HepG2 (cell line): ENCODE measurements around the gene ZFP69. TPM values are rescaled to one million over a fixed set of nuclear protein-coding genes. Genes with fewer than 3 reads are reported as not detected.

Source experiments
- ATF7-NPFF ChIP-seq: sonication (generic); formaldehyde crosslinking; IDR thresholded peaks from 2 replicates; pipeline ENCODE4 v1.8.1; 2023; ENCODE audit warnings: mild to moderate bottlenecking, low read depth, missing genetic modification reagents, moderate library complexity
- ELF4 ChIP-seq: sonication (generic); formaldehyde crosslinking; IDR thresholded peaks from 2 replicates; pipeline ENCODE4 v1.5.0; 2020; ENCODE audit warnings: missing genetic modification reagents, mild to moderate bottlenecking, moderate library complexity, borderline replicate concordance
- IRF2 ChIP-seq: IDR thresholded peaks from 2 replicates; pipeline ENCODE4 v1.6.1; 2018; ENCODE audit warnings: missing genetic modification reagents, missing compliant biosample characterization
- KLF12 ChIP-seq: sonication (generic); formaldehyde crosslinking; IDR thresholded peaks from 2 replicates; pipeline ENCODE4 v1.4.0; 2020; ENCODE audit warnings: missing genetic modification reagents, borderline replicate concordance
- NFKB2 ChIP-seq: sonication (generic); formaldehyde crosslinking; IDR thresholded peaks from 2 replicates; pipeline ENCODE4 v1.4.0; 2020; ENCODE audit warnings: missing genetic modification reagents, borderline replicate concordance
- RFXAP ChIP-seq: sonication (generic); formaldehyde crosslinking; IDR thresholded peaks from 2 replicates; pipeline ENCODE4 v1.4.0; 2020; ENCODE audit warnings: missing genetic modification reagents, borderline replicate concordance
- RNF2 ChIP-seq: fragments of 450-650 bp; conservative IDR thresholded peaks from 2 replicates; pipeline ENCODE4 v1.6.1; 2016; ENCODE audit warnings: low read depth
- SOX5 ChIP-seq: IDR thresholded peaks from 2 replicates; pipeline ENCODE4 v1.6.1; 2016; ENCODE audit warnings: borderline replicate concordance
- ZEB1 ChIP-seq: IDR thresholded peaks from 2 replicates; pipeline ENCODE4 v1.6.1; 2012; ENCODE audit warnings: mild to moderate bottlenecking, low read depth, inconsistent platforms; ENCODE audit not compliant: insufficient replicate concordance
- ZNF33B ChIP-seq: sonication (generic); formaldehyde crosslinking; IDR thresholded peaks from 2 replicates; pipeline ENCODE4 v1.5.1; 2020; ENCODE audit warnings: mild to moderate bottlenecking, missing genetic modification reagents
- ZNF350 ChIP-seq: sonication (generic); formaldehyde crosslinking; IDR thresholded peaks from 2 replicates; pipeline ENCODE4 v1.4.0; 2020; ENCODE audit warnings: mild to moderate bottlenecking, low read depth, missing genetic modification reagents, borderline replicate concordance
- polyA plus RNA-seq, 8 experiments: library from polyadenylated mRNA; depleted of rRNA in 3 of 8; stranded (reverse) in 7 of 8; unstranded in 1 of 8; fragments of >200 nt; fragmentation: Illumina TruSeq in 4 of 8; extraction: Trizol in 4 of 8; gene quantifications; 2 replicates each; pipeline versions ENCODE4 v1.2.1 to v1.2.3, GENCODE V29; 2011 to 2016; ENCODE audit warnings: low read depth in 4 of 8, missing spikeins in 1 of 8, mixed read lengths in 1 of 8; ENCODE audit not compliant: insufficient read depth in 1 of 8
- total RNA-seq, 5 experiments: library from RNA; depleted of rRNA; stranded (reverse); fragments of >200 nt; fragmentation: Illumina TruSeq; extraction: Trizol; gene quantifications; 2 replicates each; pipeline ENCODE4 v1.2.3, GENCODE V29; 2016; ENCODE audit warnings: low read depth in 1 of 5
- TF ChIP-seq, protein P1 (sequence below): sonication (generic); formaldehyde crosslinking; IDR thresholded peaks from 2 replicates; pipeline ENCODE4 v1.9.0; 2021; ENCODE audit warnings: missing genetic modification reagents, borderline replicate concordance
- TF ChIP-seq, protein P2 (sequence below): IDR thresholded peaks from 2 replicates; pipeline ENCODE4 v1.6.1; 2018; ENCODE audit warnings: missing genetic modification reagents
- TF ChIP-seq, protein P3 (sequence below): IDR thresholded peaks from 2 replicates; pipeline ENCODE4 v1.4.0; 2020; ENCODE audit warnings: mild to moderate bottlenecking, missing genetic modification reagents
- TF ChIP-seq, protein P4 (sequence below): sonication (generic); formaldehyde crosslinking; IDR thresholded peaks from 2 replicates; pipeline ENCODE4 v1.4.0; 2020; ENCODE audit warnings: missing genetic modification reagents, mild to moderate bottlenecking, borderline replicate concordance
- TF ChIP-seq, protein P5 (sequence below): sonication (generic); formaldehyde crosslinking; IDR thresholded peaks from 2 replicates; pipeline ENCODE4 v1.8.0; 2022; ENCODE audit warnings: missing genetic modification reagents, mild to moderate bottlenecking, borderline replicate concordance

The ZFP69 gene
- total and polyA plus RNA-seq, 2 of the 13 experiments (the other 11 are each of a cell fraction or from before 2014, with no cell fraction given) = 2.6 to 5.6 TPM

DNA sequence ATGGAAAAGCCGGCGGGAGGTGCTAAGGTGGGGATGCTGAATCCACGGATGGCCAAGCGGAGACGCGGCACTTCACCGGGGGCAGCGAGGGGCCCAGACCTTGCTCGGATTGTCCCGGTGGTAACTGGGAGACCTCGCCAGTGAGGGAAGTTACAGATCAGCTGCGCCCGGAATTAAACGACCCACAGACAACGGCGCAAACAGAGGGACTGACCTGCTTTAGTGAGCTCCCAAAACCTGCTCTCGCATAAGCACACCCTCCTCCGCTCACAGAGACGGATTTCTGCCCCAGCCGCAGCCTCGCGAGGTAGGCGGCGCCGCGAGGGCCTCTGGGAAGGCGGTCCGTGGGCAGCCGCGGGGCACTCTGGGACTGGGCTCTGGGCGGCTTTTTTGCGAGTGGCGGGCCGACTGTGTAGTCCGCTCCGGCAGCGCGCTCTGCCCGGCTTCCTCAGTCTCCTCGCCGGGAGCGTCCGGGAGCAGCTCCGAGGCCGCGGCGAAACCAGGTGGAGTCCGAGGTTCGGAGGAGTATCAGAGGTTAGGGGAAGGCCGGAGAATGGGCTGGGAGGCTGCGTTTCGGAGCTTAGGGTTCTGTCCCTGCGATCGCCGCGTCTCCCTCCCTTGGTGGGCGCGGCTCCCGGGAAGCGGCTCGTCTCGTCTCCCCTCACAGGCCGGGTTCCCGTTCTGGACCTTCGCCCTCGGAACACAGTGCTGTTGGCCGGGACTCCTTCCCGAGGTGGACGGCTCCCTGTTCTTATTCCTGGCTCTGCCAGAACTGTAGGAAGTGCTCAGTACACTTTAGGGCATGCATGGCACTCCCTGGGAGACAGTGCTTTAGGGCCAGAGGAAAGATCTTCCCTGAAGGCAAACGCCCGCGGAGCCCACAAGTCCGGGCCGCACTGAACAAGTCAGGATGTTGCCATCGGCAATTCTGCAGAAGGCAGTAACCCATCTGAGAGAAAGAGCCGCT is 31.6 kb downstream of the ZFP69 start, which contains the start of gene EXO5 (continued):
- no peak for TF ChIP-seq SOX5 (CRISPR knock-in tag)
- peak; percentile 56; the same call in 1 of the 2 replicates for TF ChIP-seq IRF2 (CRISPR knock-in tag)
- TF ChIP-seq, protein P1, sequence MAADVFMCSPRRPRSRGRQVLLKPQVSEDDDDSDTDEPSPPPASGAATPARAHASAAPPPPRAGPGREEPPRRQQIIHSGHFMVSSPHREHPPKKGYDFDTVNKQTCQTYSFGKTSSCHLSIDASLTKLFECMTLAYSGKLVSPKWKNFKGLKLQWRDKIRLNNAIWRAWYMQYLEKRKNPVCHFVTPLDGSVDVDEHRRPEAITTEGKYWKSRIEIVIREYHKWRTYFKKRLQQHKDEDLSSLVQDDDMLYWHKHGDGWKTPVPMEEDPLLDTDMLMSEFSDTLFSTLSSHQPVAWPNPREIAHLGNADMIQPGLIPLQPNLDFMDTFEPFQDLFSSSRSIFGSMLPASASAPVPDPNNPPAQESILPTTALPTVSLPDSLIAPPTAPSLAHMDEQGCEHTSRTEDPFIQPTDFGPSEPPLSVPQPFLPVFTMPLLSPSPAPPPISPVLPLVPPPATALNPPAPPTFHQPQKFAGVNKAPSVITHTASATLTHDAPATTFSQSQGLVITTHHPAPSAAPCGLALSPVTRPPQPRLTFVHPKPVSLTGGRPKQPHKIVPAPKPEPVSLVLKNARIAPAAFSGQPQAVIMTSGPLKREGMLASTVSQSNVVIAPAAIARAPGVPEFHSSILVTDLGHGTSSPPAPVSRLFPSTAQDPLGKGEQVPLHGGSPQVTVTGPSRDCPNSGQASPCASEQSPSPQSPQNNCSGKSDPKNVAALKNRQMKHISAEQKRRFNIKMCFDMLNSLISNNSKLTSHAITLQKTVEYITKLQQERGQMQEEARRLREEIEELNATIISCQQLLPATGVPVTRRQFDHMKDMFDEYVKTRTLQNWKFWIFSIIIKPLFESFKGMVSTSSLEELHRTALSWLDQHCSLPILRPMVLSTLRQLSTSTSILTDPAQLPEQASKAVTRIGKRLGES (CRISPR knock-in tag) = peak; percentile 71; the same call in 1 of the 2 replicates
- TF ChIP-seq KLF12 (CRISPR knock-in tag) = peak; percentile 89
- peak; percentile 96; the same call in 1 of the 2 replicates for TF ChIP-seq NFKB2 (CRISPR knock-in tag)
- peak; percentile 86 for TF ChIP-seq ATF7-NPFF (CRISPR knock-in tag)
- TF ChIP-seq, protein P2, sequence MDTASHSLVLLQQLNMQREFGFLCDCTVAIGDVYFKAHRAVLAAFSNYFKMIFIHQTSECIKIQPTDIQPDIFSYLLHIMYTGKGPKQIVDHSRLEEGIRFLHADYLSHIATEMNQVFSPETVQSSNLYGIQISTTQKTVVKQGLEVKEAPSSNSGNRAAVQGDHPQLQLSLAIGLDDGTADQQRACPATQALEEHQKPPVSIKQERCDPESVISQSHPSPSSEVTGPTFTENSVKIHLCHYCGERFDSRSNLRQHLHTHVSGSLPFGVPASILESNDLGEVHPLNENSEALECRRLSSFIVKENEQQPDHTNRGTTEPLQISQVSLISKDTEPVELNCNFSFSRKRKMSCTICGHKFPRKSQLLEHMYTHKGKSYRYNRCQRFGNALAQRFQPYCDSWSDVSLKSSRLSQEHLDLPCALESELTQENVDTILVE = peak; percentile 49; the same call in 1 of the 2 replicates
- TF ChIP-seq, protein P3, sequence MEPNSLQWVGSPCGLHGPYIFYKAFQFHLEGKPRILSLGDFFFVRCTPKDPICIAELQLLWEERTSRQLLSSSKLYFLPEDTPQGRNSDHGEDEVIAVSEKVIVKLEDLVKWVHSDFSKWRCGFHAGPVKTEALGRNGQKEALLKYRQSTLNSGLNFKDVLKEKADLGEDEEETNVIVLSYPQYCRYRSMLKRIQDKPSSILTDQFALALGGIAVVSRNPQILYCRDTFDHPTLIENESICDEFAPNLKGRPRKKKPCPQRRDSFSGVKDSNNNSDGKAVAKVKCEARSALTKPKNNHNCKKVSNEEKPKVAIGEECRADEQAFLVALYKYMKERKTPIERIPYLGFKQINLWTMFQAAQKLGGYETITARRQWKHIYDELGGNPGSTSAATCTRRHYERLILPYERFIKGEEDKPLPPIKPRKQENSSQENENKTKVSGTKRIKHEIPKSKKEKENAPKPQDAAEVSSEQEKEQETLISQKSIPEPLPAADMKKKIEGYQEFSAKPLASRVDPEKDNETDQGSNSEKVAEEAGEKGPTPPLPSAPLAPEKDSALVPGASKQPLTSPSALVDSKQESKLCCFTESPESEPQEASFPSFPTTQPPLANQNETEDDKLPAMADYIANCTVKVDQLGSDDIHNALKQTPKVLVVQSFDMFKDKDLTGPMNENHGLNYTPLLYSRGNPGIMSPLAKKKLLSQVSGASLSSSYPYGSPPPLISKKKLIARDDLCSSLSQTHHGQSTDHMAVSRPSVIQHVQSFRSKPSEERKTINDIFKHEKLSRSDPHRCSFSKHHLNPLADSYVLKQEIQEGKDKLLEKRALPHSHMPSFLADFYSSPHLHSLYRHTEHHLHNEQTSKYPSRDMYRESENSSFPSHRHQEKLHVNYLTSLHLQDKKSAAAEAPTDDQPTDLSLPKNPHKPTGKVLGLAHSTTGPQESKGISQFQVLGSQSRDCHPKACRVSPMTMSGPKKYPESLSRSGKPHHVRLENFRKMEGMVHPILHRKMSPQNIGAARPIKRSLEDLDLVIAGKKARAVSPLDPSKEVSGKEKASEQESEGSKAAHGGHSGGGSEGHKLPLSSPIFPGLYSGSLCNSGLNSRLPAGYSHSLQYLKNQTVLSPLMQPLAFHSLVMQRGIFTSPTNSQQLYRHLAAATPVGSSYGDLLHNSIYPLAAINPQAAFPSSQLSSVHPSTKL (CRISPR knock-in tag) = peak; percentile 62
- TF ChIP-seq, protein P4, sequence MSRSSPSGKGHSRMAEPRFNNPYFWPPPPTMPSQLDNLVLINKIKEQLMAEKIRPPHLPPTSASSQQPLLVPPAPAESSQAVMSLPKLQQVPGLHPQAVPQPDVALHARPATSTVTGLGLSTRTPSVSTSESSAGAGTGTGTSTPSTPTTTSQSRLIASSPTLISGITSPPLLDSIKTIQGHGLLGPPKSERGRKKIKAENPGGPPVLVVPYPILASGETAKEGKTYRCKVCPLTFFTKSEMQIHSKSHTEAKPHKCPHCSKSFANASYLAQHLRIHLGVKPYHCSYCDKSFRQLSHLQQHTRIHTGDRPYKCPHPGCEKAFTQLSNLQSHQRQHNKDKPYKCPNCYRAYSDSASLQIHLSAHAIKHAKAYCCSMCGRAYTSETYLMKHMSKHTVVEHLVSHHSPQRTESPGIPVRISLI (CRISPR knock-in tag) = peak; percentile 58; the same call in 1 of the 2 replicates
- no peak for TF ChIP-seq ELF4 (CRISPR knock-in tag)
- TF ChIP-seq, protein P5, sequence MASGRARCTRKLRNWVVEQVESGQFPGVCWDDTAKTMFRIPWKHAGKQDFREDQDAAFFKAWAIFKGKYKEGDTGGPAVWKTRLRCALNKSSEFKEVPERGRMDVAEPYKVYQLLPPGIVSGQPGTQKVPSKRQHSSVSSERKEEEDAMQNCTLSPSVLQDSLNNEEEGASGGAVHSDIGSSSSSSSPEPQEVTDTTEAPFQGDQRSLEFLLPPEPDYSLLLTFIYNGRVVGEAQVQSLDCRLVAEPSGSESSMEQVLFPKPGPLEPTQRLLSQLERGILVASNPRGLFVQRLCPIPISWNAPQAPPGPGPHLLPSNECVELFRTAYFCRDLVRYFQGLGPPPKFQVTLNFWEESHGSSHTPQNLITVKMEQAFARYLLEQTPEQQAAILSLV (CRISPR knock-in tag) = peak; percentile 71; the same call in 1 of the 2 replicates
- peak; percentile 79; the same call in 1 of the 2 replicates for TF ChIP-seq RNF2
- peak; percentile 48 for TF ChIP-seq ZEB1
- peak; percentile 79; the same call in 1 of the 2 replicates for TF ChIP-seq RFXAP (CRISPR knock-in tag)
- peak; percentile 73; the same call in 1 of the 2 replicates for TF ChIP-seq ZNF350 (CRISPR knock-in tag)
- TF ChIP-seq ZNF33B (CRISPR knock-in tag) = 0 out of 2 replicates have a peak, but pooled peaks have one; percentile 75
